OCI-LY7 (cell line): Measurements from ENCODE around the gene BBX.

Experiments
- EZH2phosphoT487 ChIP-seq: fragments of 200-600 bp; sonication (generic); IDR thresholded peaks from 2 replicates; pipeline ENCODE4 v1.6.1; 2018; ENCODE audit warnings: low read depth, borderline replicate concordance, mild to moderate bottlenecking, mixed run types, antibody characterized with exemption, low read length, moderate library complexity, mixed read lengths
- TF ChIP-seq, protein P1 (sequence below): fragments of 200-600 bp; sonication (generic); conservative IDR thresholded peaks from 2 replicates; pipeline ENCODE4 v1.5.1; 2014; ENCODE audit warnings: mild to moderate bottlenecking, antibody characterized with exemption, low read length, moderate library complexity, mixed read lengths

DNA sequence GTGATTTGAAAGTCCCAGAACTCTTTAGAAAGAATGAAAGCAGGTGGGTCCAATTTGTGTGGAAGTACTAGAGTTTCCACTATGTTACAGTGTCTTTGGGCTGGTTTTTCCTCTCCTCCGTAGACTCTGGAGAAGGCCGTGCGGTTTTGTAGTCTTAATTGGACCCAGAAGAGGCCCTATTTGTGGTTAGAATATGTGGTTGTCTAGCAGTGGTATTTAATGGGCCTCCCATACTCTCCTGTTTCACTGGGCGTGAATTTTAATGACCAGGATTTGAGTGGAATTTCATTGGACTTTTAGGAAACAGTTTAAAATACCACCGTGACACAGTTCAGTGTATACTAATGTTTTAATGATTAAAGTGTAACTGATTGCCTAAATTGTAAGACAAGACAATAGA is 182.3 kb downstream of the BBX start:
- TF ChIP-seq, protein P1, sequence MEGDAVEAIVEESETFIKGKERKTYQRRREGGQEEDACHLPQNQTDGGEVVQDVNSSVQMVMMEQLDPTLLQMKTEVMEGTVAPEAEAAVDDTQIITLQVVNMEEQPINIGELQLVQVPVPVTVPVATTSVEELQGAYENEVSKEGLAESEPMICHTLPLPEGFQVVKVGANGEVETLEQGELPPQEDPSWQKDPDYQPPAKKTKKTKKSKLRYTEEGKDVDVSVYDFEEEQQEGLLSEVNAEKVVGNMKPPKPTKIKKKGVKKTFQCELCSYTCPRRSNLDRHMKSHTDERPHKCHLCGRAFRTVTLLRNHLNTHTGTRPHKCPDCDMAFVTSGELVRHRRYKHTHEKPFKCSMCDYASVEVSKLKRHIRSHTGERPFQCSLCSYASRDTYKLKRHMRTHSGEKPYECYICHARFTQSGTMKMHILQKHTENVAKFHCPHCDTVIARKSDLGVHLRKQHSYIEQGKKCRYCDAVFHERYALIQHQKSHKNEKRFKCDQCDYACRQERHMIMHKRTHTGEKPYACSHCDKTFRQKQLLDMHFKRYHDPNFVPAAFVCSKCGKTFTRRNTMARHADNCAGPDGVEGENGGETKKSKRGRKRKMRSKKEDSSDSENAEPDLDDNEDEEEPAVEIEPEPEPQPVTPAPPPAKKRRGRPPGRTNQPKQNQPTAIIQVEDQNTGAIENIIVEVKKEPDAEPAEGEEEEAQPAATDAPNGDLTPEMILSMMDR: no peak
- no peak for TF ChIP-seq EZH2phosphoT487
